Adipose tissue (tissue), 3 donors: ENCODE measurements around the gene SLA2. TPM values are rescaled to one million over a fixed set of nuclear protein-coding genes. Genes with fewer than 3 reads are reported as not detected.
"Not testable (repeated sequence)": the region's sequence is repeated elsewhere in the genome, so short reads cannot be mapped to it uniquely, and the experiment has no call there.

Source experiments
- H3K27ac ChIP-seq: one replicate; pipeline ENCODE4 v1.5.1; 2013; ENCODE audit warnings: low read depth, low read length
- WGBS, 3 donors: extraction: QIAGEN DNeasy Blood & Tissue Kit; methylation state at CpG; one replicate each; pipeline ENCODE4 v1.1.7; 2013; 5-methylcytosine and 5-hydroxymethylcytosine counted together
- polyA plus RNA-seq, 3 donors: library from polyadenylated mRNA; stranded (reverse); fragments of 200-250 nt; gene quantifications; one replicate each; pipeline ENCODE4 v1.2.3, GENCODE V29; 2013
- donor health status: healthy with polysubstance abuse.
- donor health status: Bipolar disorder and iron deficiency.
- donor health status: healthy.

Gene SLA2
- polyA plus RNA-seq, 3 donors = 0.14 to 0.65 (median 0.22) TPM

GRCh38 chr20:36624068-36624943 is 21.7 kb downstream of the SLA2 start:
- no peak overlapping the region for H3K27ac ChIP-seq
- WGBS, 3 donors = 34 to 65% (median 63%) methylated on average over 14 of the region's 14 CpGs

DNA sequence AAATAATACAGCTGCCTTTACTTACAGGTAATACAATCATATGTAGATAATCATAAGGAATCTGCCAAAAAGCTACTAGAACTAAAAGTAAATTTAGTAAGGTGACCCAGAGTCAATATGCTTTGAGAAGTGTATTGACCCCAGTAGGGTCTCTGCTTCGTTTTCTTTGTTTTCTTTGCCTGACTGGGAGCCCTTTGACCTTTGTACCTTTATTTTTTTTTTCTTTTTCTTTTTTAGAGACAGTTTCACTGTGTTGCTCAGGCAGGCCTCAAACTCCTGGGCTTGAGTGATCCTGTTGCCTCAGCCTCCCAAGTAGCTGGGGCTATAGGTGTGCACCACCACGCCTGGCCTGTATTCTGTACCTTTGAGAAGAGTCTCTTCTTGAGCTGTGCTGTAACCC is 22.6 kb downstream of the SLA2 start:
- no peak overlapping the region for H3K27ac ChIP-seq

GRCh38 chr20:36620917-36621316 is 25.1 kb downstream of the SLA2 start:
- H3K27ac ChIP-seq = no peak overlapping the region
- 93 to 96% (median 95%) methylated on average over 5 of the region's 5 CpGs for WGBS, 3 donors

More for the DNA sequence above, 22.6 kb downstream of the SLA2 start:
- 68 to 96% (median 96%) methylated on average over 2 of the region's 2 CpGs for WGBS, 3 donors

- 84 to 85% (median 85%) methylated on average over 14 of the region's 14 CpGs for WGBS, 3 donors
- H3K27ac ChIP-seq = no peak overlapping the region
Measured at GRCh38 chr20:36614781-36615557, 31.0 kb downstream of the SLA2 start.

DNA sequence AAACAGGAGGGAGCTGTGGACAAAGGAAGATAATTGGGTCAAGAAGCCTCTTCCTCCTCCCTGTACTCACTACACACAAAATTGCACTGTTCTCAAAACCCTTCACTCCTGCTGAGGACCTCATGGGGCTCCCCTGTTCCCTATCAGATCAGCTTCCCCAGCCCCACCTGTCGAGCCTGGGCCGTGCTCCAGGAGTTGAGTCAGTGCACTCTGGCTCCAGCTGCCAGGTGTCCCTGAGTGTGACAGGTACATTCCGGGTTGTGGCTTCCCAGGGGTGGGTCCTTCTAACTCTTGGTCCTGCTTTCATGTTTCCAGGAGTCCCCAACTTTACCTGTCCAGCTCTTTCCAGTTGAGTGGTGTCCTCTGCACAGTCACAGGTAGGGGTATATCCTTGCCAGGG is 32.0 kb downstream of the SLA2 start:
- 36 to 84% (median 79%) methylated on average over 3 of the region's 3 CpGs for WGBS, 3 donors
- no peak overlapping the region for H3K27ac ChIP-seq

DNA sequence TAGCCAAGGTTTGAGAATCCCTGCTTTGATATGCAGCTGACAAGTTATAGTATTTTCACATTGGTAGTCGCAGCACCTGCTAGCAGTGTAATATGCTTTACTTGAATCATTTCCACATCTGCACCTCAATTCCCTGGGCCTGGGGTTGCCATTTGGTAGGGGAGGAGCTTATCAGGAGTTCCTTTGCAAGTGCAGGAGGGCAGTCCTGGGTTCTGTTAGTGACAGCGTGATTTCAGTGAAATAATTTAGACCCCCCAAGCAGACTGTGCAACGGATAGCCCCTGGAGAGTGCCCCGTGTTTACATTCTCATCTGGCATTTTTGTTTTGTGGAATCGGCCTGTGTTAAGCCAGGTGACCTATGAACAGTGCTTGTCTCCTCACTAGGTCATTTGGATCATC is 34.4 kb downstream of the SLA2 start:
- H3K27ac ChIP-seq = no peak overlapping the region
- WGBS, 3 donors = 78 to 89% (median 87%) methylated on average over 5 of the region's 5 CpGs

- 85 to 93% (median 85%) methylated on average over 6 of the region's 6 CpGs for WGBS, 3 donors
- H3K27ac ChIP-seq = not testable (repeated sequence)
Measured at GRCh38 chr20:36608388-36608728, 37.6 kb downstream of the SLA2 start.

DNA sequence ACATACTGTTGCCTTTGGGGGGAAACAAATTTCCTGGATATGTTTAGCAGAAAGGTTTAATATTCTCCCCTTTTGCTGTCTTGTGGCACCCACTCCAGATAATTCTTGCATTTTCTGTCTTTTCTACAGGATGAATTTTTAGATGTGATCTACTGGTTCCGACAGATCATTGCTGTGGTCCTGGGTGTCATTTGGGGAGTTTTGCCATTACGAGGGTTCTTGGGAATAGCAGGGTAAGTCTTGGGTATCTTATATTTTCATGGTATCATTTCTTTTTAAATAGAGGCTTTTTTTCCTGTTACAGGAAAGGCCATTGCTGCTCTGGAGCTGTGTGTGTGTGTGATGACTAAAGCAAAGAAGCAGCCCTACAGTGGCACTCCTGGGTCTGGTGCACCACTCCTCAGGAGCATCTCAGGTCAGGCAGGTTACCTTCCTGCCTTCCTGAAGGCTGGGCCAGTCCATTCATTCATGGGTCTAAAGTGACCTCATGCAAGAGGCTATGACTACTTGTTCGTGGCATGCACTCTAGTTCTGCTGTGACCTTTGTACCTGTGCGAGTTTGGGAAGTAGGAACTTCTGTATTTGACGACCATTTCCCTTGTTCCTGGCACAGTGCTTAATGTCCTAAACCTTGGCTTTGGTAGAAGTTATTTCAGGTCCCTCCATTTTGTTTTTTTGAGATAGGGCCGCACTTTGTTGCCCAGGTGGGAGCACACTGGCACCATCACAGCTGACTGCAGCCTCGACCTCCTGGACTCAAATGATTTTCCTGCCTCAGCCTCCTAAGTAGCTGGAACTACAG is 38.2 kb downstream of the SLA2 start:
- H3K27ac ChIP-seq = no peak overlapping the region
- WGBS, 3 donors = 69 to 72% (median 70%) methylated on average over 7 of the region's 7 CpGs

- WGBS, 3 donors = 1% methylated on average over 31 of the region's 31 CpGs
- H3K27ac ChIP-seq = peak overlapping the region; percentile 84
Measured at GRCh38 chr20:36606158-36607066, 39.6 kb downstream of the SLA2 start.

- whole genome bisulfite sequencing, 3 donors = 0% methylated on average over 79 to 90 of the region's 90 CpGs
- peak within 1 kb of the TSS; percentile 84 for H3K27ac ChIP-seq
Measured at GRCh38 chr20:36605399-36606157, 40.4 kb downstream of the SLA2 start, which contains the start of gene RAB5IF. RAB5IF (plus strand) TSS chr20:36605779; CDS start chr20:36605952, 173 bp downstream.

DNA sequence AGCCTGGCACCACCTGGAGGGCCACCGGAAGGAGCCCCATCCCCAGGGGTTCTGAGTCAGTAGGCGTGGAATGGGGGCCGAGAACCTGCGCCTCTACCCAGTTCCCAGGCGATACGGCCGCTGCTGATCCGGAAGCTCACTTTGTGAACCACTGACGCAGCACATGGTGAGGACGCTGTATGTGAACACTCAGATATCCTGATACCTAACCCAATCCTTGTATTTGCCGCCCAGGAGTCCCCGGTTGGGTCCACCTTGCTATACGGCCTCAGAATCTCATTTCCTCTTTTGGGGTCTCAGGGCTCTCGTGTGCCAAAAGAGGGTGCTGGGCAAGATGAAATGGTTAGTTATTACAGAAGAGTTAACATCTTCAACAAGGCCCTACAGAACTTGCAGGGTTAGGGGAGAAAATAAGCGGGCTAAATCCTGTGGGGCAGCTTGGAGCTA is 41.0 kb downstream of the SLA2 start:
- peak overlapping the region; percentile 66 for H3K27ac ChIP-seq
- 32 to 59% (median 33%) methylated on average over 15 of the region's 15 CpGs for WGBS, 3 donors

DNA sequence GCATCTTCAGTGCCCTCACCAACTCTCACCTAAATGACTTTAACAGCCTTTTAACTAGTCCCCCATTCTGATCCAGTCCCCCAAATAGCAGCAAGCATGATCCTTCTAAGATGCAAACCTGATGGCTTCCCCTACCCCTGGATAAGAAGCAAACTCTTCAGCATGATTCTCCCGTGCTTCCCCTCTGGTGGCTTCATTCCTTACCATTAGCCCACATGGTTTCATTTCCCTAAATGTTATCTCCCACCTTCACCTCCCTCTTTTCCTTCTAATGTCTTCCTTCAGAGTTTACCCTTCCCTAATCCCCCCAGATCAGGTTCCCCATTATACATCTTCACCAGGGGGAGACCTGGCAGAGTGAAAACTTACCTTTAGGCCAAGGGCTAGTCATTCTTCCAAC is 44.5 kb downstream of the SLA2 start:
- WGBS, 3 donors = 43 to 52% (median 44%) methylated on average over 1 of the region's 1 CpG
- no peak overlapping the region for H3K27ac ChIP-seq

DNA sequence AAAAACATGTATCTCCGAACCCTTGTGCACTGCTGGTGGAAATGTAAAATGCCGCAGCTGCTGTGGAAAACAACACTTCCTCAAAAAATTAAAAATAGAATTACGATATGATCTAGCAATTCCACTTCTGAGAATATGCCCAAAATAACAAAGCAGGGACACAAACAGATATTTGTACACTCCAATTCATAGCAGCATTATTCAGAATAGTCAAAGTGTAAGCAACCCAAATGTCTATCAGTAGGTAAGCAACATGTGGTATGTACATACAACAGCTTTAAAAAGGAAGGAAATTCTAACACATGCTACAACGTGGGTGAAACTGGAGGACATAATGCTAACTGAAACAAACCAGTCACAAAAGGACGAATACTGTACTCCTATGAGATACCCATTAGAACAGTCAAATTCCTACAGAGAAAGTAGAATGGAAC is 46.1 kb downstream of the SLA2 start:
- no peak overlapping the region for H3K27ac ChIP-seq
- WGBS, 3 donors = 27 to 57% (median 33%) methylated on average over 5 of the region's 5 CpGs

DNA sequence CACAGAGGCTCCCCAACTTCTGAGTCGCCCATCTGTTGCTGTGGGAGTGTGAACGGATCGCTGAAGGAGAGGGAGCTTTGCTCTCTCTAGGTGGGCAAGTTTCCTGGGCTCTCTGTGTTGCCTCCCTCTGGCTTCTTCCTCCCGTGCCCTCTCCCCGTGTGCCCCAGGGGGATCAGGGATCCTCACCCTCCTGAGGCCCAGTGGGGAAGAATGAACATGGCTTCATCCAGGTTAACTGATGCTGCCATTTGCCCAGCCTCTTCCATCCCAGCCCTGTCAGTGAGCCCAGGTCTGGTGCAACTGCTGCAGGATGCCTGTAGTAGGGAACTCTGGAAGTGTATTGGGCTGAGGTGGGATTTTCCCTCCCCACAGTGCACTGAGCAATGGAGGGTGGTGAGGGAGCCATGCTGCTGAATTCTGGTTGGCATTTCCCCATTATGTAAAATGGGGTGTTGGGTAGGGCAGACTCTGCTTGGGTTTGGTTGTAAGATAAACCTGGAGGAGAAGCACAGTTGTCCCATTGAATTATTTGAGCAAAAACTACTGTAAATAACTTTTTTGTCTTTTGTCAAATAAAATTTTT is 52.6 kb downstream of the SLA2 start:
- no peak overlapping the region for H3K27ac ChIP-seq
- WGBS, 3 donors = 84 to 93% (median 86%) methylated on average over 5 of the region's 5 CpGs

GRCh38 chr20:36591854-36592641 is 53.9 kb downstream of the SLA2 start:
- H3K27ac ChIP-seq = no peak overlapping the region
- 80 to 90% (median 81%) methylated on average over 9 of the region's 9 CpGs for WGBS, 3 donors

GRCh38 chr20:36591281-36591680 is 54.7 kb downstream of the SLA2 start:
- no peak overlapping the region for H3K27ac ChIP-seq
- WGBS, 3 donors = 81 to 89% (median 84%) methylated on average over 5 of the region's 5 CpGs
